ENCODE results near the gene FPGS.
A peak's percentile ranks its signal among the peaks of the same experiment; 100 is the strongest.
"Not testable (repeated sequence)": the region's sequence is repeated elsewhere in the genome, so short reads cannot be mapped to it uniquely, and the experiment has no call there.

FPGS gene

GRCh38 chr9:127844821-127845359, 42.2 kb downstream of the FPGS start:
- no peak for DNase-seq

GRCh38 chr9:127845619-127846018, 42.9 kb downstream of the FPGS start:
- DNase-seq, result not testable (repeated sequence)

- DNase-seq, result no peak
Measured at GRCh38 chr9:127846443-127847177, 43.9 kb downstream of the FPGS start.

GRCh38 chr9:127847178-127847510, 44.5 kb downstream of the FPGS start:
- DNase-seq, result no peak

GRCh38 chr9:127847833-127848755, 45.4 kb downstream of the FPGS start:
- no peak for DNase-seq

GRCh38 chr9:127848756-127849504, 46.2 kb downstream of the FPGS start:
- DNase-seq, result no peak

GRCh38 chr9:127850286-127850830, 47.7 kb downstream of the FPGS start:
- DNase-seq, result no peak

- no peak for DNase-seq
Measured at GRCh38 chr9:127852829-127853228, 50.1 kb downstream of the FPGS start.

- DNase-seq, result no peak
Measured at GRCh38 chr9:127853312-127854183, 50.9 kb downstream of the FPGS start.

- DNase-seq, result no peak
Measured at GRCh38 chr9:127854184-127854806, 51.6 kb downstream of the FPGS start, which contains the start of gene ENG. ENG (minus strand) TSS chr9:127854658; CDS start chr9:127854355, 303 bp downstream.

GRCh38 chr9:127854960-127855359, 52.3 kb downstream of the FPGS start:
- DNase-seq, result no peak

GRCh38 chr9:127855522-127855921, 52.8 kb downstream of the FPGS start:
- no peak for DNase-seq

- no peak for DNase-seq
Measured at GRCh38 chr9:127856094-127856728, 53.5 kb downstream of the FPGS start.

GRCh38 chr9:127856729-127857116, 54.0 kb downstream of the FPGS start:
- DNase-seq, result no peak

- no peak for DNase-seq
Measured at GRCh38 chr9:127857278-127857677, 54.6 kb downstream of the FPGS start.

- DNase-seq, result no peak
Measured at GRCh38 chr9:127858041-127858512, 55.4 kb downstream of the FPGS start.

- no peak for DNase-seq
Measured at GRCh38 chr9:127860260-127860659, 57.6 kb downstream of the FPGS start.

- DNase-seq, result no peak
Measured at GRCh38 chr9:127860779-127861178, 58.1 kb downstream of the FPGS start.

GRCh38 chr9:127862075-127863011, 59.7 kb downstream of the FPGS start:
- peak; percentile 43 for DNase-seq
